Measurements from ENCODE around the gene CAMK1D. TPM values are rescaled to one million over a fixed set of nuclear protein-coding genes. Genes with fewer than 3 reads are reported as not detected.

CAMK1D gene
- total and polyA plus RNA-seq, 2 of the 8 experiments (the other 6 are each of a cell fraction or from before 2014, with no cell fraction given): 3.5 to 10.6 TPM

DNA sequence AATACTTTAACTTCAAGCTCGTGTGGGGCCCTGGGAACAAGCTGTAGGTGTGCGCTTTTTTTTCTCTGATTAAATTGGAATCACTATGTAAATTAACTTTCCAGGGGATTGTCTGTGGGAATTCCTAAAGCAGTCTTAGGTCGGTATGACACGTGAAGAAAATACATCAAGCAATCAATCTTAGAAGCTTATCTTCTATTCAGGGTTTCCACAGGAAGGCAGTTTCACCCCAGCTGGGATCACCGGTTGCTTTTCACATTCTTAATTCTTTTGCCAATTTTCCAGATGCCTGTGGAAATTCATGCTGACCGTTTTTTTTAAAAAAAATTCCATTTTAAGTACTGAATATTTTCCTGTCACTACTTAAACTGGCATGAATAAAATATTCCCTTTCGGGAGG is 41.9 kb downstream of the CAMK1D start:
- FAIRE-seq (no peak), DNase-seq (ENCODE audit: low read depth in 1 of 2, low spot score in 2 of 2) (no peak)
- H3K27ac ChIP-seq (ENCODE audit: low read depth, low read length): no peak overlapping the region
- no peak for TF ChIP-seq HDAC6 (IDR thresholded peaks at IDR 0.05; ENCODE audit: low read depth, low read length)
- no peak for TF ChIP-seq POLR2AphosphoS5 (IDR thresholded peaks at IDR 0.05; ENCODE audit: low read depth, low read length)
- H3K4me1 ChIP-seq (replicated peaks in 1 of 4; ENCODE audit: control insufficient read depth in 3 of 4, insufficient read depth in 4 of 4, low read length in 3 of 4): peaks cover 0 to 3% (median 0%) of the 10 kb centered on the region in 4 experiments; a peak in 2 of 7 replicates
- peaks cover 5% of the 10 kb centered on the region; the same call in 1 of the 2 replicates for H3K79me1 ChIP-seq (ENCODE audit: low read depth, low read length)
- H2BK20ac ChIP-seq (ENCODE audit: low read length): no peak overlapping the region
- H3K23me2 ChIP-seq (ENCODE audit: low read depth, low read length): no peaks in the 10 kb centered on the region
- no peak overlapping the region for H2AFZ ChIP-seq (ENCODE audit: low read length)
- H3K4me2 ChIP-seq (ENCODE audit: insufficient read depth in 1 of 2, low read depth in 2 of 2, low read length in 2 of 2): no peak overlapping the region
- no peak overlapping the region for H3K18ac ChIP-seq (ENCODE audit: extremely low read depth, low read length)
- H3K56ac ChIP-seq (replicated peaks; ENCODE audit: insufficient read length, low read depth, low read length): no peak overlapping the region
- no peak overlapping the region for H4K5ac ChIP-seq (ENCODE audit: insufficient read length, low read depth, low read length)
- H3K14ac ChIP-seq (ENCODE audit: insufficient read length): no peak overlapping the region
- H2BK15ac ChIP-seq (ENCODE audit: low read length): no peak overlapping the region
- no peaks in the 10 kb centered on the region for H3K9me3 ChIP-seq (ENCODE audit: insufficient read depth in 2 of 2, low read depth in 1 of 2, low read length in 1 of 2)
- H3K4ac ChIP-seq (replicated peaks; ENCODE audit: insufficient read length, low read depth, low read length): no peak overlapping the region
- H3K9ac ChIP-seq (replicated peaks in 1 of 4; ENCODE audit: extremely low read depth in 1 of 4, low read depth in 3 of 4, low read length in 3 of 4): no peak overlapping the region
- H3K27me3 ChIP-seq (replicated peaks in 1 of 4; ENCODE audit: control insufficient read depth in 3 of 4, extremely low read depth in 1 of 4, insufficient read depth in 3 of 4, low read length in 3 of 4): no peaks in the 10 kb centered on the region
- H3K4me3 ChIP-seq (ENCODE audit: extremely low read depth in 1 of 4, insufficient read depth in 2 of 4, low read depth in 3 of 4, low read length in 4 of 4): no peak overlapping the region
- no peaks in the 10 kb centered on the region for H4K20me1 ChIP-seq (replicated peaks in 1 of 2; ENCODE audit: control insufficient read depth in 1 of 2, insufficient read depth in 2 of 2, low read length in 2 of 2)
- H4K91ac ChIP-seq (replicated peaks; ENCODE audit: insufficient read length, low read length): no peak overlapping the region
- WGBS, 2 experiments (ENCODE audit: extremely low coverage in 1 of 2, insufficient coverage in 1 of 2, insufficient read length in 1 of 2, insufficient replicate concordance in 2 of 2, low coverage in 1 of 2, low lambda C conversion rate in 2 of 2, missing lambda C conversion rate in 1 of 2): 67% methylated on average over 7 of the region's 7 CpGs; no CpG with 5 or more reads in 1 of the 2 experiments
- H3K79me2 ChIP-seq (ENCODE audit: control insufficient read depth in 1 of 2, insufficient read depth in 2 of 2, low read length in 2 of 2): no peaks in the 10 kb centered on the region
- no peak overlapping the region for H2BK120ac ChIP-seq (replicated peaks; ENCODE audit: low read depth, low read length)
- no peak overlapping the region for H2BK12ac ChIP-seq (ENCODE audit: low read depth, low read length)
- no peak overlapping the region for H4K8ac ChIP-seq (ENCODE audit: extremely low read depth, insufficient read depth, low read length)
- ChIA-PET POLR2A (ENCODE audit: partially characterized antibody) (no interaction called here), CTCF (ENCODE audit: partially characterized antibody) (interaction anchor here (0.8 to 1.8 kb wide), 4 partner anchors 15 to 198 kb away, joined by 3 to 5 read pairs (median 4); partner anchors contain the start of gene CAMK1D)
- no peak overlapping the region for H3K23ac ChIP-seq (ENCODE audit: insufficient read length)
- H2BK5ac ChIP-seq (ENCODE audit: low read depth, low read length): no peak overlapping the region
- no peak overlapping the region for H2AK5ac ChIP-seq (ENCODE audit: low read depth, low read length)
- H3K36me3 ChIP-seq (ENCODE audit: control insufficient read depth in 2 of 4, insufficient read depth in 4 of 4, low read length in 3 of 4): no peaks in the 10 kb centered on the region

All from H1 (cell line).